Transverse colon (tissue), 4 donors: Measurements from ENCODE around the gene HOXB1.

Source experiments
- CTCF ChIP-seq, 5 experiments: fragments of 200-600 bp in 3 of 5; fragments of 450-650 bp in 2 of 5; sonication (generic) in 3 of 5; IDR thresholded peaks; 1 replicate in 2 of 5; 2 replicates in 3 of 5; pipeline ENCODE4 v1.5.1; 2016 to 2017; ENCODE audit warnings: antibody characterized with exemption in 5 of 5, inconsistent platforms in 3 of 5, mild to moderate bottlenecking in 2 of 5, moderate library complexity in 1 of 5
- EP300 ChIP-seq: sonication (generic); formaldehyde crosslinking; IDR thresholded peaks from one replicate; pipeline ENCODE4 v1.6.1; 2017; ENCODE audit warnings: antibody characterized with exemption, low read depth
- POLR2A ChIP-seq: fragments of 450-650 bp; IDR thresholded peaks from one replicate; pipeline ENCODE4 v1.6.1; 2016; ENCODE audit warnings: antibody characterized with exemption, mild to moderate bottlenecking, moderate library complexity
- POLR2AphosphoS5 ChIP-seq, 3 donors: sonication (generic); formaldehyde crosslinking; IDR thresholded peaks; one replicate each; pipeline ENCODE4 v1.6.1; 2016; ENCODE audit warnings: antibody characterized with exemption in 3 of 3

- TF ChIP-seq CTCF (IDR thresholded peaks at IDR 0.05) (no peak), POLR2A (no peak), EP300 (no peak), POLR2AphosphoS5 (IDR thresholded peaks at IDR 0.05) (no peak)
Measured at GRCh38 chr17:48490451-48490892, 40.3 kb downstream of the HOXB1 start.
